HepG2 (cell line): ENCODE data around the gene LAPTM4A. TPM values are rescaled to one million over a fixed set of nuclear protein-coding genes. Genes with fewer than 3 reads are reported as not detected.
A peak's percentile ranks its signal among the peaks of the same experiment; 100 is the strongest.

Source experiments
- ARNT2 ChIP-seq: sonication (generic); formaldehyde crosslinking; IDR thresholded peaks from 2 replicates; pipeline ENCODE4 v1.8.0; 2022; ENCODE audit warnings: mild to moderate bottlenecking, low read depth, missing genetic modification reagents, moderate library complexity
- BCL6 ChIP-seq: IDR thresholded peaks from 2 replicates; pipeline ENCODE4 v1.6.1; 2016; ENCODE audit warnings: missing genetic modification reagents, missing compliant biosample characterization
- EHMT2 ChIP-seq: fragments of 200-600 bp; sonication (generic); IDR thresholded peaks from 2 replicates; pipeline ENCODE4 v1.7.0; 2017; ENCODE audit warnings: antibody characterized with exemption, low read depth, low read length, borderline replicate concordance
- IKZF4 ChIP-seq: sonication (generic); formaldehyde crosslinking; IDR thresholded peaks from 2 replicates; pipeline ENCODE4 v1.5.1; 2020; ENCODE audit warnings: borderline replicate concordance, mild to moderate bottlenecking, low read depth, missing genetic modification reagents; ENCODE audit errors: not compliant biosample characterization
- KLF16 ChIP-seq, 2 experiments: sonication (generic) in 1 of 2; formaldehyde crosslinking in 1 of 2; IDR thresholded peaks; 2 replicates each; pipeline versions ENCODE4 v1.6.1 to v1.8.0; 2016 to 2023; ENCODE audit warnings: missing genetic modification reagents in 2 of 2, missing compliant biosample characterization in 1 of 2
- NFRKB ChIP-seq: fragments of 450-650 bp; IDR thresholded peaks from 2 replicates; pipeline ENCODE4 v1.6.1; 2017
- PRDM15 ChIP-seq: sonication (generic); formaldehyde crosslinking; IDR thresholded peaks from 2 replicates; pipeline ENCODE4 v1.4.0; 2020; ENCODE audit warnings: missing genetic modification reagents
- PRDM4 ChIP-seq: sonication (generic); formaldehyde crosslinking; IDR thresholded peaks from 2 replicates; pipeline ENCODE4 v1.9.0; 2021; ENCODE audit warnings: missing genetic modification reagents, borderline replicate concordance
- PREB ChIP-seq: sonication (generic); formaldehyde crosslinking; IDR thresholded peaks from 2 replicates; pipeline ENCODE4 v1.4.0; 2020; ENCODE audit warnings: missing genetic modification reagents
- SP5 ChIP-seq: IDR thresholded peaks from 2 replicates; pipeline ENCODE4 v1.6.1; 2016; ENCODE audit warnings: low read depth, borderline replicate concordance
- TOE1 ChIP-seq: sonication (generic); formaldehyde crosslinking; IDR thresholded peaks from 2 replicates; pipeline ENCODE4 v1.4.0; 2020; ENCODE audit warnings: mild to moderate bottlenecking, missing genetic modification reagents
- YEATS2 ChIP-seq: sonication (generic); formaldehyde crosslinking; IDR thresholded peaks from 2 replicates; pipeline ENCODE4 v1.4.0; 2020; ENCODE audit warnings: missing genetic modification reagents, borderline replicate concordance
- ZBTB46 ChIP-seq: sonication (generic); formaldehyde crosslinking; IDR thresholded peaks from 2 replicates; pipeline ENCODE4 v1.4.0; 2020; ENCODE audit warnings: mild to moderate bottlenecking, missing genetic modification reagents, borderline replicate concordance
- ZEB1 ChIP-seq: IDR thresholded peaks from 2 replicates; pipeline ENCODE4 v1.6.1; 2012; ENCODE audit warnings: mild to moderate bottlenecking, low read depth, inconsistent platforms; ENCODE audit not compliant: insufficient replicate concordance
- ZMAT3 ChIP-seq: sonication (generic); formaldehyde crosslinking; conservative IDR thresholded peaks from 2 replicates; pipeline ENCODE4 v1.7.0; 2021; ENCODE audit warnings: missing genetic modification reagents
- ZNF17 ChIP-seq: sonication (generic); formaldehyde crosslinking; IDR thresholded peaks from 2 replicates; pipeline ENCODE4 v1.5.0; 2020; ENCODE audit warnings: mild to moderate bottlenecking, missing genetic modification reagents
- ZNF251 ChIP-seq: sonication (generic); formaldehyde crosslinking; IDR thresholded peaks from 2 replicates; pipeline ENCODE4 v1.9.0; 2021; ENCODE audit warnings: mild to moderate bottlenecking, missing genetic modification reagents
- ZNF619 ChIP-seq: sonication (generic); formaldehyde crosslinking; IDR thresholded peaks from 2 replicates; pipeline ENCODE4 v1.4.0; 2020; ENCODE audit warnings: mild to moderate bottlenecking, missing genetic modification reagents
- ZNF784 ChIP-seq: sonication (generic); formaldehyde crosslinking; IDR thresholded peaks from 2 replicates; pipeline ENCODE4 v1.5.1; 2020; ENCODE audit warnings: missing genetic modification reagents, mild to moderate bottlenecking, borderline replicate concordance
- polyA plus RNA-seq, 8 experiments: library from polyadenylated mRNA; depleted of rRNA in 3 of 8; stranded (reverse) in 7 of 8; unstranded in 1 of 8; fragments of >200 nt; fragmentation: Illumina TruSeq in 4 of 8; extraction: Trizol in 4 of 8; gene quantifications; 2 replicates each; pipeline versions ENCODE4 v1.2.1 to v1.2.3, GENCODE V29; 2011 to 2016; ENCODE audit warnings: low read depth in 4 of 8, missing spikeins in 1 of 8, mixed read lengths in 1 of 8; ENCODE audit not compliant: insufficient read depth in 1 of 8
- total RNA-seq, 5 experiments: library from RNA; depleted of rRNA; stranded (reverse); fragments of >200 nt; fragmentation: Illumina TruSeq; extraction: Trizol; gene quantifications; 2 replicates each; pipeline ENCODE4 v1.2.3, GENCODE V29; 2016; ENCODE audit warnings: low read depth in 1 of 5

LAPTM4A gene
- total and polyA plus RNA-seq, 2 of the 13 experiments (the other 11 are each of a cell fraction or from before 2014, with no cell fraction given) = 116 to 558 TPM

- TF ChIP-seq KLF16 (CRISPR knock-in tag; IDR thresholded peaks at IDR 0.05) (peak in 1 of 2 experiments; percentile 26; a peak in 1 of 4 replicates), IKZF4 (CRISPR knock-in tag) (no peak), TOE1 (CRISPR knock-in tag) (no peak), ZNF17 (CRISPR knock-in tag) (no peak), ZMAT3 (CRISPR knock-in tag) (no peak), ZBTB46 (0 out of 2 replicates have a peak, but pooled peaks have one; percentile 43), NFRKB (no peak), BCL6 (CRISPR knock-in tag) (peak; percentile 65), PRDM15 (CRISPR knock-in tag) (no peak), ZNF251 (CRISPR knock-in tag) (no peak), ZNF784 (no peak), ZNF619 (no peak), YEATS2 (CRISPR knock-in tag) (no peak), PREB (CRISPR knock-in tag) (no peak), PRDM4 (no peak), ZEB1 (no peak), ARNT2 (CRISPR knock-in tag) (no peak; the same call in 1 of the 2 replicates), EHMT2 (no peak), SP5 (CRISPR knock-in tag) (peak; percentile 68)
These were observed 38.1 kb downstream of the LAPTM4A start (continued) for GRCh38 chr2:20013126-20013849.
